Measurements from ENCODE around the gene NINL.

The NINL gene

GRCh38 chr20:25471020-25471419 is 114.3 kb downstream of the NINL start:
- H4K20me1 ChIP-seq (ENCODE audit: insufficient read depth, low read length): no peaks in the 10 kb centered on the region
- no peak overlapping the region for H3K4me3 ChIP-seq (ENCODE audit: low read depth, low read length, poor library complexity, severe bottlenecking)
- no peaks in the 10 kb centered on the region for H3K9me3 ChIP-seq (ENCODE audit: low read length)
- H3K36me3 ChIP-seq (ENCODE audit: insufficient read depth, low read length): no peaks in the 10 kb centered on the region
- H3K9ac ChIP-seq (ENCODE audit: low read length): no peak overlapping the region
- no peak for TF ChIP-seq EZH2 (IDR thresholded peaks at IDR 0.05; ENCODE audit: borderline replicate concordance, low read length)
- no peak for TF ChIP-seq CTCF (IDR thresholded peaks at IDR 0.05; ENCODE audit: low read length)
- no peaks in the 10 kb centered on the region for H3K27me3 ChIP-seq (ENCODE audit: insufficient read depth, low read length)
- no peaks in the 10 kb centered on the region for H3K9me2 ChIP-seq (ENCODE audit: low read depth, low read length)
- H3F3A ChIP-seq (ENCODE audit: insufficient read depth, low read length): no peaks in the 10 kb centered on the region
- H3K4me1 ChIP-seq (ENCODE audit: insufficient read depth, low read length, severe bottlenecking): no peaks in the 10 kb centered on the region
- H3K27ac ChIP-seq (ENCODE audit: low read depth, low read length, poor library complexity, severe bottlenecking): no peak overlapping the region
- H3K79me2 ChIP-seq (ENCODE audit: insufficient read depth, low read length): no peaks in the 10 kb centered on the region
- H3K4me2 ChIP-seq (ENCODE audit: low read length): no peak overlapping the region
- H2AFZ ChIP-seq (ENCODE audit: low read length): no peak overlapping the region

GRCh38 chr20:25470045-25470444 is 115.3 kb downstream of the NINL start:
- no peak for TF ChIP-seq EZH2 (IDR thresholded peaks at IDR 0.05; ENCODE audit: borderline replicate concordance, low read length)
- TF ChIP-seq CTCF (IDR thresholded peaks at IDR 0.05; ENCODE audit: low read length): peak; percentile 64

GRCh38 chr20:25469558-25469957 is 115.8 kb downstream of the NINL start:
- TF ChIP-seq CTCF (IDR thresholded peaks at IDR 0.05; ENCODE audit: low read length) (no peak), EZH2 (IDR thresholded peaks at IDR 0.05; ENCODE audit: borderline replicate concordance, low read length) (no peak)
- Histone ChIP-seq H3K4me1 (ENCODE audit: insufficient read depth, low read length, severe bottlenecking) (no peaks in the 10 kb centered on the region), H3K79me2 (ENCODE audit: insufficient read depth, low read length) (no peaks in the 10 kb centered on the region), H3F3A (ENCODE audit: insufficient read depth, low read length) (no peaks in the 10 kb centered on the region), H4K20me1 (ENCODE audit: insufficient read depth, low read length) (no peaks in the 10 kb centered on the region), H3K27ac (ENCODE audit: low read depth, low read length, poor library complexity, severe bottlenecking) (no peak overlapping the region), H3K36me3 (ENCODE audit: insufficient read depth, low read length) (no peaks in the 10 kb centered on the region), H3K9ac (ENCODE audit: low read length) (no peak overlapping the region), H3K27me3 (ENCODE audit: insufficient read depth, low read length) (no peaks in the 10 kb centered on the region), H3K9me2 (ENCODE audit: low read depth, low read length) (no peaks in the 10 kb centered on the region), H3K4me2 (ENCODE audit: low read length) (no peak overlapping the region), H3K9me3 (ENCODE audit: low read length) (no peaks in the 10 kb centered on the region), H2AFZ (ENCODE audit: low read length) (no peak overlapping the region), H3K4me3 (ENCODE audit: low read depth, low read length, poor library complexity, severe bottlenecking) (no peak overlapping the region)

More at GRCh38 chr20:25470045-25470444, 115.3 kb downstream of the NINL start:
- Histone ChIP-seq H3F3A (ENCODE audit: insufficient read depth, low read length) (no peaks in the 10 kb centered on the region), H3K27ac (ENCODE audit: low read depth, low read length, poor library complexity, severe bottlenecking) (no peak overlapping the region), H3K4me3 (ENCODE audit: low read depth, low read length, poor library complexity, severe bottlenecking) (no peak overlapping the region), H2AFZ (ENCODE audit: low read length) (no peak overlapping the region), H3K4me1 (ENCODE audit: insufficient read depth, low read length, severe bottlenecking) (no peaks in the 10 kb centered on the region), H3K9me2 (ENCODE audit: low read depth, low read length) (no peaks in the 10 kb centered on the region), H3K4me2 (ENCODE audit: low read length) (no peak overlapping the region), H3K27me3 (ENCODE audit: insufficient read depth, low read length) (no peaks in the 10 kb centered on the region), H3K36me3 (ENCODE audit: insufficient read depth, low read length) (no peaks in the 10 kb centered on the region), H3K79me2 (ENCODE audit: insufficient read depth, low read length) (no peaks in the 10 kb centered on the region), H3K9me3 (ENCODE audit: low read length) (no peaks in the 10 kb centered on the region), H3K9ac (ENCODE audit: low read length) (no peak overlapping the region), H4K20me1 (ENCODE audit: insufficient read depth, low read length) (no peaks in the 10 kb centered on the region)

Measured in OCI-LY1 (cell line).